Medulla oblongata (tissue), 1 donor: ENCODE measurements around the gene SAFB.
"Not testable (repeated sequence)": the region's sequence is repeated elsewhere in the genome, so short reads cannot be mapped to it uniquely, and the experiment has no call there.

Source experiments
- DNase-seq: peaks from one replicate; pipeline ENCODE4 v3.0.0-alpha.2; 2015; ENCODE audit errors: extremely low spot score

SAFB gene

GRCh38 chr19:5684694-5685430 lies 62.0 kb downstream of the SAFB start:
- no peak for DNase-seq

- DNase-seq = no peak
These were observed 63.4 kb downstream of the SAFB start for GRCh38 chr19:5686326-5686646.

GRCh38 chr19:5686647-5687359 lies 63.9 kb downstream of the SAFB start:
- DNase-seq = peak; percentile 92

GRCh38 chr19:5687360-5688198 lies 64.7 kb downstream of the SAFB start:
- DNase-seq = no peak

DNA sequence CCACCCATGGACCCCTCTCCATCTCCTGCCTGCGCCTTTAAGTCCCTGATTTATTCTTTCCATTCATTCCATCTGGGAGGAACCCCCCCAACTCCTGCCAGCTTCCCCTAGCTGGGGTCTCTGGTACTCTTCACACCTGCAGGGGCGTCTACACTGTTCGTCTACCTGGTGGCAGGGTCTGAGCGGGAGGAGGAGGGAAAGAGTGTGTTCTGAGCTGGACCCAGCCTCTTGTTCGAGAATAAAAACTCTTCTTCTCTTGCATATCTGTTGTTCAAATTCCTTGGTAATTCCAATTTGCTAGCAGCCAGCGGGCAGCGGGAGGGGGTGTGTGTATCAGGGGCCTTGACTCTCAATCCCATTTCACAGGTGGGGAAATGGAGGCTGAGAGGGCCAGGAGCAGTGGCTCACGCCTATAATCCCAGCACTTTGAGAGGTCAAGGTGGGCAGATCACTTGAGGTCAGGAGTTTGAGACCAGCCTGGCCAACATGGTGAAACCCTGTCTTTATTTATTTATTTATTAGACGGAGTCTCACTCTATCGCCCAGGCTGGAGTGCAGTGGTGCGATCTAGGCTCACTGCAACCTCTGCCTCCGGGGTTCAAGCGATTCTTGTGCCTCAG lies 65.5 kb downstream of the SAFB start:
- DNase-seq = not testable (repeated sequence)

GRCh38 chr19:5690125-5690954 lies 67.5 kb downstream of the SAFB start, which contains the start of gene RPL36:
TSS of gene RPL36 (plus strand) at chr19:5690295. CDS start at chr19:5690508, 213 bp downstream.
- peak; percentile 97 for DNase-seq

GRCh38 chr19:5690955-5691821 lies 68.3 kb downstream of the SAFB start:
- DNase-seq = no peak

- no peak for DNase-seq
These were observed 69.2 kb downstream of the SAFB start for GRCh38 chr19:5691822-5692722.

DNA sequence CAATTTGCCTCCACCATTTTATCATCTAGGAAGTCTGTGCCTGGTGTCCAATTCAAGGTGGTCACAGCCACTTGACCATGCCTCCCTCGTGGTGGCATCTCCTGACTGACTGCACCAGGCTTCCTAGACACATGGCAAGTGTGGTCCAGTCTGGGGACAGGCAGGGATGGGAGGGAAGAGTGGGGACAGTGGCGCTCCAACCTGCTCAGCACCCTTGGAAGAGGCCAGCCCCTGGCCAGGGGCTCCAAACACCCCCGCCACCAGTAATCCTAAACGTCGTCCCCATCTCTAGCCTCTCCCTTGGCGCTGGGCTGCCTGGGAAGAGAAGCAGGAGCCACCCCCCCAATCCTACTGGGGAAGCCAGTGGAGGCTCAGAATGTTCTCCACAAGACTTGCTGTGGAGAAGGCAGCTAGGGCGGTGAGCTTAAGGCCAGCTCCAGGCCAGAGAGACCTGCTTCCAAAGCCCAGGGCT lies 69.9 kb downstream of the SAFB start:
- no peak for DNase-seq

GRCh38 chr19:5693195-5694166 lies 70.6 kb downstream of the SAFB start:
- no peak for DNase-seq

GRCh38 chr19:5694167-5694955 lies 71.5 kb downstream of the SAFB start:
- DNase-seq = no peak

GRCh38 chr19:5694956-5695648 lies 72.2 kb downstream of the SAFB start:
- DNase-seq = no peak

DNA sequence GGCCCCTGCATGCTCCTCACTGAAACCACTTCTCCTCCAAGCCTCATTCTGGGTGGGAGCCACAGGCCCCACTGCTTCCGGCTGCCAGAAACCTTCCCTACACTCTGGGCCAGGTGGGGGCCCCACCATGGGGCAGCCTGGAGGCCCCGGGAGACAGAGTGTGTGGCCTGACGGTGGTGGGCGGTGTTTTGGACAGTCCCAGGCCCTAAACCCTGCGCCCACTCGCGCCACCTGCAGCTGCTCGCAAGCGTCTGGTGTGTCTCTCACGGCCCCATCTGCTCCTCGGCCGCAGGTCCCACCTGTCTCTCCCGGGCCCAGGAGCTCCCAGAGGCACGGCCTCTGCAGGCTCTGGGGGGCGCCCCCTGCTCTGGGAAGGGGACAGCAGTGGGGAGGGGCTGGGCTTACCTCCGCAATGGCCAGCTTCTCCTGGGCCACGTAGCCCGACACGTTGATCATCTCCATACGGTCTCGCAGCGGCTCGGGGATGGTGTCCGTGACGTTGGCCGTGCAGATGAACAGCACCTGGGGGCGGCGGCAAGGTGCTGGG lies 72.8 kb downstream of the SAFB start:
- no peak for DNase-seq

DNA sequence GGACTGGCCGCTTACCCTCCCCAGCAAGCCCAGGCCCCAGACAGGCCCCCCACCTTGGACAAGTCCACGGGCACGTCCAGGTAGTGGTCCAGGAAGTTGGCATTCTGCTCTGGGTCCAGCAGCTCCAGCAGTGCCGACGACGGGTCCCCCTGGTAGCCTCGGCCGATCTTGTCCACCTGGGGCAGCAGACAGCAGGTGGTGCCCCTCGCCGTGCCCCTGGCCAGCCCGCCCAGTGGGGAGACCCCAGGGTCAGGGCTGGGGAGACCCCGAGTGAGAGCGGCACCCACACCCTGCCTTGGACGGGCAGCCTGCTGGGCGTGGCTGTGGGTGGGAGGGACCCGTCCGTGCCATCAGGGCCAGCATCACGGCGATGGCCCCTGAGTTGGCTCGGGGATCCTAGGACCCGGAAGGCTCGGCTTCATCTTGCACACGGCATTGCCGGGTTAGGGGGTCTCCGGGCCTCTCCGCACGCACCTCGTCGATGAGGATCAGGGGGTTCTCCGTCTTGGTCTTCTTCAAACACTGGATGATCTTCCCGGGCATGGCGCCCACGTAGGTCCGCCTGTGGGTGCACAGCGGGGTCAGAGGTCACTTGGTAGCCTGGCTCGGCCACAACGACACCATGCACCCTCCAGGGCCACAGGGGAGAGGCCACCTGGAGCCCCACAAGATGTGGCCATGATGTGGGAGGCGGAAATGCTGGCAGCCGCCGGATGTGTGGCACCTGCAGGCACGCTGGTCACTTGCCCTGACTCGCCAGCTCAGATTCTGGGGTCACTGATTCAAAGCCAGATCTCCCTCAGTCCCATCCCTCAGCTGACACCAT lies 73.5 kb downstream of the SAFB start:
- DNase-seq = no peak
